Ishikawa (cell line): ENCODE results near the gene RAP1GAP2.

Experiments used
- CEBPB ChIP-seq: IDR thresholded peaks from 2 replicates; pipeline ENCODE4 v1.6.1; 2012
- CREB1 ChIP-seq: IDR thresholded peaks from 2 replicates; pipeline ENCODE4 v1.6.1; 2012; ENCODE audit warnings: low read depth
- EGR1 ChIP-seq: IDR thresholded peaks from 2 replicates; pipeline ENCODE4 v1.6.1; 2012
- EP300 ChIP-seq: IDR thresholded peaks from 2 replicates; pipeline ENCODE4 v1.6.1; 2012; ENCODE audit warnings: borderline replicate concordance
- FOXM1 ChIP-seq: IDR thresholded peaks from 2 replicates; pipeline ENCODE4 v1.6.1; 2012; ENCODE audit warnings: low read depth, borderline replicate concordance
- NFIC ChIP-seq: IDR thresholded peaks from 2 replicates; pipeline ENCODE4 v1.6.1; 2012
- RAD21 ChIP-seq: IDR thresholded peaks from 2 replicates; pipeline ENCODE4 v1.6.1; 2012; ENCODE audit warnings: low read depth
- TAF1 ChIP-seq: IDR thresholded peaks from 2 replicates; pipeline ENCODE4 v1.6.1; 2012; ENCODE audit warnings: low read depth, mild to moderate bottlenecking
- TCF12 ChIP-seq: IDR thresholded peaks from 2 replicates; pipeline ENCODE4 v1.6.1; 2012; ENCODE audit warnings: low read depth
- TEAD4 ChIP-seq: IDR thresholded peaks from 2 replicates; pipeline ENCODE4 v1.6.1; 2012
- YY1 ChIP-seq: IDR thresholded peaks from 2 replicates; pipeline ENCODE4 v1.6.1; 2012; ENCODE audit warnings: low read depth
- ZBTB7A ChIP-seq: IDR thresholded peaks from 2 replicates; pipeline ENCODE4 v1.6.1; 2012; ENCODE audit warnings: low read depth
- TF ChIP-seq, protein P1 (sequence below): IDR thresholded peaks from 2 replicates; pipeline ENCODE4 v1.6.1; 2012
- TF ChIP-seq, protein P2 (sequence below): IDR thresholded peaks from 2 replicates; pipeline ENCODE4 v1.6.1; 2012
- TF ChIP-seq, protein P3 (sequence below): IDR thresholded peaks from 2 replicates; pipeline ENCODE4 v1.6.1; 2012; ENCODE audit warnings: low read depth, mild to moderate bottlenecking

Gene RAP1GAP2

DNA sequence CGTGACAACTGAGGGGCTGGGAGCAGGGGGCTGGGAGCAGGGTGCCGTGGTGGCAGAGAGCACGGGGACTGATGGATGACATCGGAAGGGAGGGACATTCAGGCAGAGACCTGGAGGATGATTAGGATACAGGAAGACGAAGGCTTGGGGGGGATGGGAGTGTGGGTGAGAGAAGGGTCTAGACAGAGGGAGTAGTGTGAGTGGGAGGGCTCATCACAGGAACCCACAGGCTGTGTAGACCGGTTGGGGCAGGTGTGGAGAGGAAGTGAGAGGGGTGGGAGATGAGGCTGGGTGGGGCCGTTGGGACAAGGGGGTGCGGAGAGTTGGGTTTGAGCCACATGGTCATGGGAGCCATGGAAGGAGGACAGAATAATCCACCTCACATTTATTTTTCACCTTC lies 83.8 kb downstream of the RAP1GAP2 start:
- TF ChIP-seq EGR1 = no peak
- TF ChIP-seq TAF1 = no peak
- no peak for TF ChIP-seq YY1
- TF ChIP-seq, protein P1, sequence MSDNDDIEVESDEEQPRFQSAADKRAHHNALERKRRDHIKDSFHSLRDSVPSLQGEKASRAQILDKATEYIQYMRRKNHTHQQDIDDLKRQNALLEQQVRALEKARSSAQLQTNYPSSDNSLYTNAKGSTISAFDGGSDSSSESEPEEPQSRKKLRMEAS = no peak
- TF ChIP-seq, protein P2, sequence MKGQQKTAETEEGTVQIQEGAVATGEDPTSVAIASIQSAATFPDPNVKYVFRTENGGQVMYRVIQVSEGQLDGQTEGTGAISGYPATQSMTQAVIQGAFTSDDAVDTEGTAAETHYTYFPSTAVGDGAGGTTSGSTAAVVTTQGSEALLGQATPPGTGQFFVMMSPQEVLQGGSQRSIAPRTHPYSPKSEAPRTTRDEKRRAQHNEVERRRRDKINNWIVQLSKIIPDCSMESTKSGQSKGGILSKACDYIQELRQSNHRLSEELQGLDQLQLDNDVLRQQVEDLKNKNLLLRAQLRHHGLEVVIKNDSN = no peak
- no peak for TF ChIP-seq FOXM1
- no peak for TF ChIP-seq ZBTB7A
- no peak for TF ChIP-seq EP300
- TF ChIP-seq TEAD4 = no peak
- no peak for TF ChIP-seq TCF12
- TF ChIP-seq RAD21 = no peak
- TF ChIP-seq CREB1 = no peak
- TF ChIP-seq, protein P3, sequence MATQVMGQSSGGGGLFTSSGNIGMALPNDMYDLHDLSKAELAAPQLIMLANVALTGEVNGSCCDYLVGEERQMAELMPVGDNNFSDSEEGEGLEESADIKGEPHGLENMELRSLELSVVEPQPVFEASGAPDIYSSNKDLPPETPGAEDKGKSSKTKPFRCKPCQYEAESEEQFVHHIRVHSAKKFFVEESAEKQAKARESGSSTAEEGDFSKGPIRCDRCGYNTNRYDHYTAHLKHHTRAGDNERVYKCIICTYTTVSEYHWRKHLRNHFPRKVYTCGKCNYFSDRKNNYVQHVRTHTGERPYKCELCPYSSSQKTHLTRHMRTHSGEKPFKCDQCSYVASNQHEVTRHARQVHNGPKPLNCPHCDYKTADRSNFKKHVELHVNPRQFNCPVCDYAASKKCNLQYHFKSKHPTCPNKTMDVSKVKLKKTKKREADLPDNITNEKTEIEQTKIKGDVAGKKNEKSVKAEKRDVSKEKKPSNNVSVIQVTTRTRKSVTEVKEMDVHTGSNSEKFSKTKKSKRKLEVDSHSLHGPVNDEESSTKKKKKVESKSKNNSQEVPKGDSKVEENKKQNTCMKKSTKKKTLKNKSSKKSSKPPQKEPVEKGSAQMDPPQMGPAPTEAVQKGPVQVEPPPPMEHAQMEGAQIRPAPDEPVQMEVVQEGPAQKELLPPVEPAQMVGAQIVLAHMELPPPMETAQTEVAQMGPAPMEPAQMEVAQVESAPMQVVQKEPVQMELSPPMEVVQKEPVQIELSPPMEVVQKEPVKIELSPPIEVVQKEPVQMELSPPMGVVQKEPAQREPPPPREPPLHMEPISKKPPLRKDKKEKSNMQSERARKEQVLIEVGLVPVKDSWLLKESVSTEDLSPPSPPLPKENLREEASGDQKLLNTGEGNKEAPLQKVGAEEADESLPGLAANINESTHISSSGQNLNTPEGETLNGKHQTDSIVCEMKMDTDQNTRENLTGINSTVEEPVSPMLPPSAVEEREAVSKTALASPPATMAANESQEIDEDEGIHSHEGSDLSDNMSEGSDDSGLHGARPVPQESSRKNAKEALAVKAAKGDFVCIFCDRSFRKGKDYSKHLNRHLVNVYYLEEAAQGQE = no peak
- TF ChIP-seq NFIC = no peak
- no peak for TF ChIP-seq CEBPB

DNA sequence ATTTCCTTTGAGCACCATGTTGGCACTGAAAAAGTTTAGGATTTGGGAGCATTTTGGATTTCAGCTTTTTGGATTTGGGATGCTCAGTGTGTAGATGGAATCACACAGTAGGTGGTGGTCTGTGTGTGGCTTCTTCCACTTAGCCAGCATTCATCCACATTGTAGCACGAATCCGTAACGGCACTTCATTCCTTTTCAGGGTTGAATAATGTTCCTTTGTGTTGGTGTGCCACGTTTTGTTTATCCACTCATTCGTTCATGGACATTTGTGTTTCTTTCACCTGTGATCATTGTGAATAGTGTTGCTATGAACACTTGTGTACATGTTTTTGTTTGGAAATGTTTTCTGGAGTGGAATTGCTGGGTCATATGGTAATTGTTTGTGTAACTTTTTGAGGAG lies 85.1 kb downstream of the RAP1GAP2 start:
- TF ChIP-seq YY1 (no peak), EGR1 (no peak), FOXM1 (no peak)

DNA sequence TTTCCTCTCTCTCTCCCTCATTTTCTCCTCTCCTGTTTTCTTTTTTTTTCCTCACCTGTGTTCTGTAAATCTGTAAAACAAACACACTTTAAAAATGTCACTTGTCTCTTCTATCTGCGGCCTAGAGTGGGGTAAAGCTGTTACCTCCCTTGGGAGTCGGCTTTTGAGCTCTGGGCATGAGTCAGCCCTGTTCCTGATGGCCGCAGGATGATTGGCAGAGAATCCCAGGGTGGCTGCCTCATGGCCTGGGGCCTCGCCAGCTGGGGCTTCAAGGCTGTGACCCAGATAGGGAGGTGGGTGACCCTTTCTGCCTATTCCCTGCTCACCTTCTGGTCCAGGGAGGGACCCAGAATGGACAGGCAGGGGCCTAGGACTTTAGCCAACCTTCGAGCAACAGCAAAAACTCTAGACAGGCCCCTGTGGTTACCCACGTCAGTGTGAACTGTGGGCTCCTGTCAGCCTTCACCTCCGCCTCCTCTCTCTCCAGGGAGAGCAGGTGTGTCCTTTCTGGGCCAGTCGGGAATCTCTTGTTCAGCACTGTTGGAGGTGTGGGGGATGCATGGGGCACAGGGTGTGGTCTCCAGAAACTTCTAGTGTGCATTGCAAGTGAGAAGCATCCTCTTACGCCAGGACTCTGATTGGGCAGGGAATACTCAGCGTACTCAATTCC lies 87.4 kb downstream of the RAP1GAP2 start:
- no peak for TF ChIP-seq ZBTB7A
- no peak for TF ChIP-seq EGR1
- no peak for TF ChIP-seq TEAD4
- TF ChIP-seq, protein P1 = no peak
- TF ChIP-seq TCF12 = no peak
- no peak for TF ChIP-seq CREB1
- no peak for TF ChIP-seq EP300
- no peak for TF ChIP-seq YY1
- TF ChIP-seq, protein P2 = no peak
- TF ChIP-seq CEBPB = no peak
- no peak for TF ChIP-seq RAD21
- no peak for TF ChIP-seq FOXM1
- TF ChIP-seq, protein P3 = no peak
- no peak for TF ChIP-seq TAF1
- no peak for TF ChIP-seq NFIC

DNA sequence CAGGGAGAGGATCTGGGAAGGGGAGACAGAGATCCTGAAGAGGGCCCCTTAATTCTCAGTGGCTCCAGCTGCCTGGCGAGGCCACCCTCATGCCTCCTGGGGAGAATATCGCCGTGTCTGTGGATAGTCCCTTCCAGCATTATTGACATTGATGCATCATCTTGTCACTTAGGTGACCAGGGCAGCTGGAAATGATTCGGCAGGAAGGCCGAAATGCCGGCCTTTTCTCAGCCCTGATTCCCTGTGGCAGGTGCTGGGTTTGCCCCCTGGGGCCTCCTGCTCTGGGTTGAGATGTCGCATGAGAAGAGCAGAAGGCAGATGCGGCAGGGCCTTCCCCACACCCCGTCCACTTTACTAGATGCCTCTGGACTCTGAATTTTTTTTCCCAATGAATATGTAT lies 89.5 kb downstream of the RAP1GAP2 start:
- TF ChIP-seq ZBTB7A (no peak), FOXM1 (no peak), EP300 (no peak), EGR1 (no peak), RAD21 (no peak), CREB1 (no peak), NFIC (no peak), TCF12 (no peak)
- TF ChIP-seq, protein P3 = no peak
- TF ChIP-seq, protein P2 = no peak
